OCI-LY1 (cell line): Measurements from ENCODE around the gene DEF6.

Experiments
- CTCF ChIP-seq: fragments of 200-600 bp; sonication (generic), shearing (Covaris generic); IDR thresholded peaks from 2 replicates; pipeline ENCODE4 v1.5.1; 2017; ENCODE audit warnings: mild to moderate bottlenecking, antibody characterized with exemption, low read length, moderate library complexity, mixed read lengths
- EZH2 ChIP-seq: fragments of 200-600 bp; sonication (generic), shearing (Covaris generic); IDR thresholded peaks from 2 replicates; pipeline ENCODE4 v1.8.0; 2017; ENCODE audit warnings: borderline replicate concordance, mixed run types, mild to moderate bottlenecking, antibody characterized with exemption, low read length, moderate library complexity, mixed read lengths

GRCh38 chr6:35365594-35366203 lies 68.1 kb downstream of the DEF6 start:
- TF ChIP-seq CTCF (no peak), EZH2 (no peak)
